GM23248 (cell line): ENCODE data around the gene CEP112. TPM values are rescaled to one million over a fixed set of nuclear protein-coding genes. Genes with fewer than 3 reads are reported as not detected.
A peak's percentile ranks its signal among the peaks of the same experiment; 100 is the strongest.

Source experiments
- DNase-seq: peaks from one replicate; pipeline ENCODE4 v3.0.0-alpha.2; 2015
- H2AFZ ChIP-seq: fragments of 200-600 bp; sonication (generic); 2 replicates; pipeline ENCODE4 v1.6.1; 2016; ENCODE audit warnings: antibody characterized with exemption
- H3F3A ChIP-seq: fragments of 200-600 bp; sonication (generic); 2 replicates; pipeline ENCODE4 v1.6.1; 2016; ENCODE audit warnings: mild to moderate bottlenecking, antibody characterized with exemption, mixed run types; ENCODE audit not compliant: insufficient read depth
- H3K27ac ChIP-seq: fragments of 200-600 bp; sonication (generic); 2 replicates; pipeline ENCODE4 v1.5.1; 2016; ENCODE audit warnings: mild to moderate bottlenecking
- H3K27me3 ChIP-seq: fragments of 200-600 bp; sonication (generic); replicated peaks from 2 replicates; pipeline ENCODE4 v1.6.1; 2016; ENCODE audit warnings: mild to moderate bottlenecking; ENCODE audit not compliant: insufficient read depth
- H3K36me3 ChIP-seq: fragments of 200-600 bp; sonication (generic); 2 replicates; pipeline ENCODE4 v1.6.1; 2016; ENCODE audit warnings: low read depth, mild to moderate bottlenecking
- H3K4me1 ChIP-seq: fragments of 200-600 bp; sonication (generic); 2 replicates; pipeline ENCODE4 v1.6.1; 2016; ENCODE audit warnings: mild to moderate bottlenecking; ENCODE audit not compliant: insufficient read depth
- H3K4me2 ChIP-seq: fragments of 200-600 bp; sonication (generic); one replicate; pipeline ENCODE4 v1.6.1; 2016; ENCODE audit warnings: mild to moderate bottlenecking; ENCODE audit not compliant: unreplicated experiment
- H3K4me3 ChIP-seq: fragments of 200-600 bp; sonication (generic); 2 replicates; pipeline ENCODE4 v1.5.1; 2016; ENCODE audit warnings: mild to moderate bottlenecking
- H3K79me2 ChIP-seq: fragments of 200-600 bp; sonication (generic); 2 replicates; pipeline ENCODE4 v1.6.1; 2016; ENCODE audit warnings: mild to moderate bottlenecking; ENCODE audit not compliant: insufficient read depth
- H3K9ac ChIP-seq: fragments of 200-600 bp; sonication (generic); 2 replicates; pipeline ENCODE4 v1.6.1; 2016; ENCODE audit warnings: mild to moderate bottlenecking
- H3K9me2 ChIP-seq: fragments of 200-600 bp; sonication (generic); 2 replicates; pipeline ENCODE4 v1.6.1; 2016; ENCODE audit warnings: mixed run types, mild to moderate bottlenecking, moderate library complexity; ENCODE audit not compliant: insufficient read depth
- H3K9me3 ChIP-seq: fragments of 200-600 bp; sonication (generic); one replicate; pipeline ENCODE4 v1.6.1; 2017; ENCODE audit warnings: low read depth
- H4K20me1 ChIP-seq: fragments of 200-600 bp; sonication (generic); 2 replicates; pipeline ENCODE4 v1.6.0; 2016; ENCODE audit not compliant: insufficient read depth
- EZH2 ChIP-seq: fragments of 200-600 bp; sonication (generic); IDR thresholded peaks from 2 replicates; pipeline ENCODE4 v1.6.1; 2018; ENCODE audit warnings: antibody characterized with exemption, mild to moderate bottlenecking; ENCODE audit not compliant: insufficient read depth, poor library complexity, severe bottlenecking
- EZH2phosphoT487 ChIP-seq: fragments of 200-600 bp; sonication (generic); IDR thresholded peaks from 2 replicates; pipeline ENCODE4 v1.6.1; 2018; ENCODE audit warnings: antibody characterized with exemption, moderate library complexity, mild to moderate bottlenecking, low read depth; ENCODE audit not compliant: insufficient read depth
- WGBS, 2 experiments: methylation state at CpG; one replicate each; pipeline ENCODE4 v1.1.6; 2015 to 2017; ENCODE audit warnings: low lambda C conversion rate in 2 of 2, low coverage in 1 of 2; ENCODE audit errors: missing lambda C conversion rate in 2 of 2; 5-methylcytosine and 5-hydroxymethylcytosine counted together
- in situ Hi-C: fragments of 300-500 bp; cut with MboI; formaldehyde crosslinking; loops from 2 replicates; pipeline ENCODE4 v1.15.0; 2020
- polyA plus RNA-seq: library from polyadenylated mRNA; unstranded; fragments of >200 nt; fragmentation: Nextera tagmentation; extraction: Ambion mirVana; gene quantifications from 2 replicates; pipeline ENCODE4 v1.2.1, GENCODE V29; 2016
- total RNA-seq: library from RNA; depleted of rRNA; stranded (reverse); fragments of >200 nt; shearing (Covaris generic); gene quantifications from 2 replicates; pipeline ENCODE4 v1.2.3, GENCODE V29; 2014

CEP112 gene
- total and polyA plus RNA-seq, 2 experiments from 2014 or later = 8.1 to 14.8 TPM

- peak overlapping the region; percentile 79 for H3K4me3 ChIP-seq
- H4K20me1 ChIP-seq = no peaks in the 10 kb centered on the region
- no peaks in the 10 kb centered on the region for H3K36me3 ChIP-seq
- H3K4me2 ChIP-seq = peak overlapping the region; percentile 86
- peaks cover 12% of the 10 kb centered on the region for H3K4me1 ChIP-seq
- peak overlapping the region; percentile 29 for H3K27ac ChIP-seq
- H3K27me3 ChIP-seq = no peaks in the 10 kb centered on the region
- H2AFZ ChIP-seq = peak overlapping the region; percentile 86
- TF ChIP-seq EZH2phosphoT487 (no peak), EZH2 (no peak)
- H3K9ac ChIP-seq = peak overlapping the region; percentile 85
- H3K9me2 ChIP-seq = no peaks in the 10 kb centered on the region
- no peaks in the 10 kb centered on the region for H3K9me3 ChIP-seq
- in situ Hi-C loops = no loop called here
- peaks cover 13% of the 10 kb centered on the region for H3K79me2 ChIP-seq
- H3F3A ChIP-seq = peaks cover 23% of the 10 kb centered on the region
- peak; percentile 70 for DNase-seq
- WGBS, 2 experiments = 2% methylated on average over 16 of the region's 16 CpGs
Measured at GRCh38 chr17:66190738-66191592, 968 bp downstream of the CEP112 start.

- no peak overlapping the region for H3K9ac ChIP-seq
- TF ChIP-seq EZH2phosphoT487 = no peak
- TF ChIP-seq EZH2 = no peak
- in situ Hi-C loops = no loop called here
- H3K36me3 ChIP-seq = no peaks in the 10 kb centered on the region
- H3K4me3 ChIP-seq = no peak overlapping the region
- peaks cover 16% of the 10 kb centered on the region for H3F3A ChIP-seq
- no peaks in the 10 kb centered on the region for H3K27me3 ChIP-seq
- H2AFZ ChIP-seq = no peak overlapping the region
- H3K79me2 ChIP-seq = peaks cover 36% of the 10 kb centered on the region
- no peak for DNase-seq
- no peaks in the 10 kb centered on the region for H4K20me1 ChIP-seq
- H3K4me2 ChIP-seq = no peak overlapping the region
- H3K9me3 ChIP-seq = no peaks in the 10 kb centered on the region
- H3K9me2 ChIP-seq = no peaks in the 10 kb centered on the region; the same call in 1 of the 2 replicates
- H3K27ac ChIP-seq = no peak overlapping the region
- peaks cover 12% of the 10 kb centered on the region for H3K4me1 ChIP-seq
- 82% methylated on average over 2 of the region's 2 CpGs for WGBS, 2 experiments
Measured at GRCh38 chr17:66187718-66188117, 4.2 kb downstream of the CEP112 start.

GRCh38 chr17:66185862-66186261 lies 6.1 kb downstream of the CEP112 start:
- Histone ChIP-seq H4K20me1 (no peaks in the 10 kb centered on the region), H3F3A (peaks cover 7% of the 10 kb centered on the region), H3K79me2 (peaks cover 36% of the 10 kb centered on the region), H3K4me1 (peaks cover 9% of the 10 kb centered on the region), H3K27ac (no peak overlapping the region), H3K4me2 (no peak overlapping the region), H3K9ac (no peak overlapping the region), H3K9me2 (no peaks in the 10 kb centered on the region; the same call in 1 of the 2 replicates), H3K9me3 (no peaks in the 10 kb centered on the region), H3K27me3 (no peaks in the 10 kb centered on the region), H3K36me3 (peaks cover 4% of the 10 kb centered on the region; the same call in 1 of the 2 replicates), H2AFZ (no peak overlapping the region), H3K4me3 (no peak overlapping the region)
- no peak for DNase-seq
- 95 to 96% methylated on average over 4 of the region's 4 CpGs for WGBS, 2 experiments
- no peak for TF ChIP-seq EZH2
- no peak for TF ChIP-seq EZH2phosphoT487
- in situ Hi-C loops = no loop called here

GRCh38 chr17:66184392-66184791 lies 7.5 kb downstream of the CEP112 start:
- H3F3A ChIP-seq = no peaks in the 10 kb centered on the region
- no peaks in the 10 kb centered on the region for H3K9me3 ChIP-seq
- H3K27me3 ChIP-seq = no peaks in the 10 kb centered on the region
- no peak overlapping the region for H3K27ac ChIP-seq
- no peak overlapping the region for H3K4me2 ChIP-seq
- H2AFZ ChIP-seq = no peak overlapping the region
- in situ Hi-C loops = no loop called here
- H3K4me3 ChIP-seq = no peak overlapping the region
- H3K9ac ChIP-seq = no peak overlapping the region
- H3K9me2 ChIP-seq = no peaks in the 10 kb centered on the region; the same call in 1 of the 2 replicates
- H3K4me1 ChIP-seq = no peaks in the 10 kb centered on the region
- no peak for TF ChIP-seq EZH2
- no peak for TF ChIP-seq EZH2phosphoT487
- 84 to 85% methylated on average over 1 of the region's 1 CpG for WGBS, 2 experiments
- peaks cover 7% of the 10 kb centered on the region; the same call in 1 of the 2 replicates for H3K36me3 ChIP-seq
- no peaks in the 10 kb centered on the region for H4K20me1 ChIP-seq
- peaks cover 31% of the 10 kb centered on the region for H3K79me2 ChIP-seq
- no peak for DNase-seq
